ENCODE results near the gene NXT1.

Gene NXT1

GRCh38 chr20:23397961-23398360, 47.4 kb downstream of the NXT1 start:
- Histone ChIP-seq H3K9ac (ENCODE audit: low read length) (no peak overlapping the region), H3K27ac (ENCODE audit: low read length) (no peak overlapping the region), H3K9me3 (ENCODE audit: control insufficient read depth, low read depth, low read length) (no peaks in the 10 kb centered on the region), H3K4me1 (ENCODE audit: control insufficient read depth, low read depth, low read length) (no peaks in the 10 kb centered on the region), H3K27me3 (ENCODE audit: control insufficient read depth, insufficient read depth, low read length) (no peaks in the 10 kb centered on the region), H3K4me3 (ENCODE audit: low read length) (no peak overlapping the region), H3K36me3 (ENCODE audit: control insufficient read depth, low read depth, low read length) (peaks cover 14% of the 10 kb centered on the region)

- Histone ChIP-seq H3K36me3 (ENCODE audit: control insufficient read depth, low read depth, low read length) (peaks cover 8% of the 10 kb centered on the region), H3K4me1 (ENCODE audit: control insufficient read depth, low read depth, low read length) (no peaks in the 10 kb centered on the region), H3K27me3 (ENCODE audit: control insufficient read depth, insufficient read depth, low read length) (no peaks in the 10 kb centered on the region), H3K27ac (ENCODE audit: low read length) (no peak overlapping the region), H3K9me3 (ENCODE audit: control insufficient read depth, low read depth, low read length) (no peaks in the 10 kb centered on the region), H3K4me3 (ENCODE audit: low read length) (no peak overlapping the region), H3K9ac (ENCODE audit: low read length) (no peak overlapping the region)
Measured at GRCh38 chr20:23399568-23400241, 49.1 kb downstream of the NXT1 start.

GRCh38 chr20:23401051-23401450, 50.5 kb downstream of the NXT1 start:
- H3K4me1 ChIP-seq (ENCODE audit: control insufficient read depth, low read depth, low read length), result no peaks in the 10 kb centered on the region

GRCh38 chr20:23403751-23404150, 53.2 kb downstream of the NXT1 start:
- Histone ChIP-seq H3K4me3 (ENCODE audit: low read length) (no peak overlapping the region), H3K36me3 (ENCODE audit: control insufficient read depth, low read depth, low read length) (peaks cover 6% of the 10 kb centered on the region), H3K27ac (ENCODE audit: low read length) (no peak overlapping the region), H3K9me3 (ENCODE audit: control insufficient read depth, low read depth, low read length) (no peaks in the 10 kb centered on the region), H3K9ac (ENCODE audit: low read length) (no peak overlapping the region), H3K4me1 (ENCODE audit: control insufficient read depth, low read depth, low read length) (no peaks in the 10 kb centered on the region), H3K27me3 (ENCODE audit: control insufficient read depth, insufficient read depth, low read length) (no peaks in the 10 kb centered on the region)

More at GRCh38 chr20:23401051-23401450, 50.5 kb downstream of the NXT1 start:
- Histone ChIP-seq H3K27ac (ENCODE audit: low read length) (no peak overlapping the region), H3K27me3 (ENCODE audit: control insufficient read depth, insufficient read depth, low read length) (no peaks in the 10 kb centered on the region), H3K4me3 (ENCODE audit: low read length) (no peak overlapping the region), H3K9ac (ENCODE audit: low read length) (no peak overlapping the region), H3K36me3 (ENCODE audit: control insufficient read depth, low read depth, low read length) (peaks cover 6% of the 10 kb centered on the region), H3K9me3 (ENCODE audit: control insufficient read depth, low read depth, low read length) (no peaks in the 10 kb centered on the region)

- Histone ChIP-seq H3K27me3 (ENCODE audit: control insufficient read depth, insufficient read depth, low read length) (no peaks in the 10 kb centered on the region), H3K4me3 (ENCODE audit: low read length) (no peak overlapping the region), H3K36me3 (ENCODE audit: control insufficient read depth, low read depth, low read length) (peaks cover 6% of the 10 kb centered on the region), H3K9me3 (ENCODE audit: control insufficient read depth, low read depth, low read length) (no peaks in the 10 kb centered on the region), H3K27ac (ENCODE audit: low read length) (no peak overlapping the region), H3K9ac (ENCODE audit: low read length) (no peak overlapping the region), H3K4me1 (ENCODE audit: control insufficient read depth, low read depth, low read length) (no peaks in the 10 kb centered on the region)
Measured at GRCh38 chr20:23404196-23404595, 53.6 kb downstream of the NXT1 start.

All from iPS-18a (cell line).